ENCODE results near the gene ULBP2. TPM values are rescaled to one million over a fixed set of nuclear protein-coding genes. Genes with fewer than 3 reads are reported as not detected.

ULBP2 gene, protein sequence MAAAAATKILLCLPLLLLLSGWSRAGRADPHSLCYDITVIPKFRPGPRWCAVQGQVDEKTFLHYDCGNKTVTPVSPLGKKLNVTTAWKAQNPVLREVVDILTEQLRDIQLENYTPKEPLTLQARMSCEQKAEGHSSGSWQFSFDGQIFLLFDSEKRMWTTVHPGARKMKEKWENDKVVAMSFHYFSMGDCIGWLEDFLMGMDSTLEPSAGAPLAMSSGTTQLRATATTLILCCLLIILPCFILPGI
- 0.27 TPM for total RNA-seq

- DNase-seq (ENCODE audit: low read depth in 2 of 3, low spot score in 2 of 3), result peak; percentile 75 to 96 (median 95)
These were observed at the start of gene ULBP2 for GRCh38 chr6:149941583-149942460. TSS of gene ULBP2 (plus strand) at chr6:149942014. CDS start at chr6:149942073, 59 bp downstream.

DNA sequence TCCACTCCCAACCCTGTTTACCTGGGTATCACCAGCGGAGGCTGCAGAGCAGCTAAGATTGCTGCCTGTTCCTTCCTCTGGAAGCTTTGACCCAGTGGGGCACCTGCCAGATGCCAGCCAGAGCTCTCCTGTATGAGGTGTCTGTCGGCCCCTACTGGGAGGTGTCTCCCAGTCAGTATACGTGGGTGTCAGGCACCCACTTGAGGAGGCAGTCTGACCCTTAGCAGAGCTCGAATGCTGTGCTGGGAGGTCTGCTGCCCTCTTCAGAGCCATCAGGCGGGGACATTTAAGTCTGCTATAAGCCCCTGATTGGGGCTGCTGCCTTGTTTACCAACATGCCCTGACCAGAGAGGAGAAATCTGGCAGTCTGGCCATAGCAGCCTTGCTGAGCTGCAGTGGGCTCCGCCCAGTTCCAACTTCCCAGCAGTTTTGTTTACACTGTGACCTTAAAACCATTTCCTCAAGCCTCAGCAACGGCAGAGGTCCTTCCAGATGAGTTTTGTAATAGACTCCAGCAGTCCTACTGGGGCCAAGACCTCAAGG, 46.7 kb upstream of the ULBP2 start:
- DNase-seq (ENCODE audit: low read depth in 2 of 3, low spot score in 2 of 3), result no peak

DNA sequence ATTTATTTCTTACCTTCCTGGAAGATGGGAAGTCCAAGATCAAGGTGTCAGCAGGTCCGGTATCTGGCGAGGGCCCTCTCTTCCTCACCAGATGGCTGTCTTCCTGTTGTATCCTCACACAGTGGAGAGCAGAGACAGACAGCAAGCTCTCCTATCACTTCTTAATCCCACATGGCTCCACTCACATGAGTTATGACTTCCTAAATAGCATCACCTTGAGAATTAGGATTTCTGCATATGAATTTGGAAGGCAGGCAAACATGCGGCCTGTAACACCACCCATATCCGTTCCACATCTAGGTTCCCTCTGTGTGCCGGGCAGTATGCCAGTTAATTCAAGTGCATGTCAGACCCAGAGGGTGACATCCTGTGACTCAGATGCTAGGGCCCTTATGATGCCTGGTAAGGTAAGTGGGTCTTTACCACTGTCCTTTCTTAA, 46.0 kb upstream of the ULBP2 start:
- DNase-seq (ENCODE audit: low read depth in 2 of 3, low spot score in 2 of 3), result peak in 2 of 3 donors; percentile 86 to 95

- DNase-seq (ENCODE audit: low read depth in 2 of 3, low spot score in 2 of 3), result peak in 2 of 3 donors; percentile 33 to 38
These were observed 45.3 kb upstream of the ULBP2 start for GRCh38 chr6:149896491-149896890.

DNA sequence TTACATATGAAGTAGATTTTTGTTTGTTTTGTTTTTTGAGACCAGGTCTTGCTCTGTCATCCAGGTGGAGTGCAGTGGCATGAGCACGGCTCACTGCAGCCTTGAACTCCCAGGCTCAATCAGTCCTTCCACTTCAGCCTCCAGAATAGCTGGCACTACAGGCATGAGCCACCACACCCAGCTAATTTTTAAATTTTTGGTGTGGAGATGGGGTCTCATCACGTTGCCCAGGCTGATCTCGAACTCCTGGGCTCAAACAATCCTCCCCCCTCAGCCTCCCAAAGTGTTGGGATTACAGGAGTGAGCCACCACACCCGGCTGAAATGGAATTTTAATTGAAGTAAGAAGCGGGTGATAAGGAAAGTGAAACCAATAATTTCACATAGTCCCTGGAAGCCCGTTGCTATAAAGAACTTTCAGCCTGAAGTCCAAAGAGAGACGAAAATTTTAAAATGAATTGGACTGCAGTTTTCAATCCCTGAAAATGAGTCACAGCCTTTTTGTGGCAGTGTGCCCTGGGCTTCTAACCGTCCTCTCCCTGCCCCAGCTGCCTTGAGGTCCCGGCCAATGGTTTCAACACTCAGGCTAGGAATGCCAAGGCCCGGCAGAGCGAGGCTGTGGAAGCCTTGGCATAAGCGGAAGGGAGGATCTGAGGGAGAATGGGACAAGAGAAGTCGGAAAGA, 44.7 kb upstream of the ULBP2 start:
- no peak for DNase-seq (ENCODE audit: low read depth in 2 of 3, low spot score in 2 of 3)

- peak in 1 of 3 donors; percentile 22 for DNase-seq (ENCODE audit: low read depth in 2 of 3, low spot score in 2 of 3)
These were observed 43.7 kb upstream of the ULBP2 start, which contains the start of gene RAET1E for GRCh38 chr6:149897855-149898744. TSS of gene RAET1E (minus strand) at chr6:149898113. CDS start at chr6:149890901, 7,212 bp downstream.

- DNase-seq (ENCODE audit: low read depth in 2 of 3, low spot score in 2 of 3), result no peak
These were observed 42.8 kb upstream of the ULBP2 start for GRCh38 chr6:149898966-149899365.

DNA sequence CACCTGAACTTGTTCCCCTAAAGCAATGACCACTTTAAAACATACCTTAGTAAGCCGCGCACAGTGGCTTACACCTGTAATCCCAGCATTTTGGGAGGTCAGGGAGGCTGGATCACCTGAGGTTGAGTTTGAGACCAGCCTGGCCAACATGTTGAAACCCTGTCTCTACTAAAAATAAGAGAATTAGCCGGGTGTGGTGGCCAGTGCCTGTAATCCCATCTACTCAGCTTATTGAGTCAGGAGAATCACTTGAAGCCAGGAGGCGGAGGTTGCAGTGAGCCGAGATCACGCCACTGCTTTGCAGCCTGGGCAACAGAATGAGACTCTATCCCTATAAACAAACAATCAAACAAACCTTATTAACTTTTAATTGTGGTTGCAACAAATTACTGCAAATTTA, 42.3 kb upstream of the ULBP2 start:
- no peak for DNase-seq (ENCODE audit: low read depth in 2 of 3, low spot score in 2 of 3)

- no peak for DNase-seq (ENCODE audit: low read depth in 2 of 3, low spot score in 2 of 3)
These were observed 41.7 kb upstream of the ULBP2 start for GRCh38 chr6:149899926-149900619.

DNA sequence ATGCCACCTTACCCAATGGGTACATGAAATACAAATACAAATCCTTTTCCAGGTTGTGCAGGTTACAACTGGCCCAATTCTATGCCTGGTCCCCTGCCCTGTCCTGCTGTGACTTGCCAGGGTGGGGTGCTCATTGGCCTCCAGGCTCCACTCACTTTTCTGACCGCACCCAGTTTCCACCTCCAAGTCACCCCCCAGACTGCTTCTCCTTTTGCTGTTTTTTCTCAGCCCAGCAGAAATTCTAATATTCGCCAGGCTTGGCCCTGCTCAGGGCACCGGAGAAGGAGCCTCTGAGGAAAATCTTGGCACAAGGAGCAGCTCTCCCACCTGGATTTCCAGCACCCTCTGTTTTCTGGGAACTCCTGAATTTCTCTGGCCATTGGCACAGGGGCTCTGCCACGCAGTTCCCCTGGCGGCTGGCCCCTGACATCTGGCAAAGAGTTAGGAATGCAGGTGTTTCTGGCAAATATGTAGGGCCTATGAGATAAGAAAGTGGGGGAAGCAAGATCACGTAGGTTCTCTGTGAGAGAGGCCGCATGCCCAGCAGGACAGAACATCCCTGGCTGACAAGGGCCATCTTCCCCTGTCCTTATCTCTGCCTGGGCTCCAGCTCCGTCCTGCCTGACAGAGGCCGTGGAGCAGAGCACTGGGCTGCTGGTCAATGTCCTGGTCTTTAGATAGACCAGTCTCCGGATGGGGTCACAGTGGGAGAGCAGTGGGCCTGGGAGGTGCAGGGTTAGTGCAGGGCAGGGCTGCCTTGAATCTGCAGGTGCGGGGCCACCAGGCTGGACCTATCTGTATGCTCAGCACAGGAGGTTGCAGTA, 41.0 kb upstream of the ULBP2 start:
- DNase-seq (ENCODE audit: low read depth in 2 of 3, low spot score in 2 of 3), result no peak

DNA sequence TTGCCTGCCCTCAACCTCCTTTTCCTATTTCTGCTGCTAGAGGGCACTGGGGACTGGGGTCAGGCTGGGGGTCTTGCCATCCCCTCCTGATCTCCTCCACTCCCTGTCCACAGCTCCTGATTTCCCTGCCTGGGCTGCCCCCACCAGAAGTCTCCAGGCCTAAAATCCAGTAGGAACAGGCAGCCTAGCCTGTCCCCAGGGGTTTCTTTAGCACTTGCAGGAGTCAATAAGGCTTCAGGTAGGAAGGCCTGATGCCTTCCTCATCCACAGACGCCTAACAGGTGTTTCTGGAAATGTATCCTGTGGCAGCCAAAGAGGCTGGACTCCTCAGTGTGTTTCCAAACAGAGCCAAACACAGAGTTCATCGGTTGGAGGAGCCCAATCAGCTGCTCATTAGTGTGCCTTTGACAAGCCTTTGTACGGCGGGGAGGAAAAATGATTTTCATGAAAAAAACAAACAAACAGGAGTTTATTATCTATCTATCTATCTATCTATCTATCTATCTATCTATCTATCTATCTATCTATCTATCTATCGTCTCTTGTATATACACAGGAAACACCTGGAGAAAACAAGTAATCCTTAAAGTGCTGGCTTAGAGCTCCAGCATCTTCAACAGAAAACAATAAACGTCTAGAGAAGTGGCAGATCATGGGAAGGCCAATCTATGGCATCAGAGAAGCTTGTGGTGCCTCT, 40.2 kb upstream of the ULBP2 start:
- DNase-seq (ENCODE audit: low read depth in 2 of 3, low spot score in 2 of 3), result no peak

DNA sequence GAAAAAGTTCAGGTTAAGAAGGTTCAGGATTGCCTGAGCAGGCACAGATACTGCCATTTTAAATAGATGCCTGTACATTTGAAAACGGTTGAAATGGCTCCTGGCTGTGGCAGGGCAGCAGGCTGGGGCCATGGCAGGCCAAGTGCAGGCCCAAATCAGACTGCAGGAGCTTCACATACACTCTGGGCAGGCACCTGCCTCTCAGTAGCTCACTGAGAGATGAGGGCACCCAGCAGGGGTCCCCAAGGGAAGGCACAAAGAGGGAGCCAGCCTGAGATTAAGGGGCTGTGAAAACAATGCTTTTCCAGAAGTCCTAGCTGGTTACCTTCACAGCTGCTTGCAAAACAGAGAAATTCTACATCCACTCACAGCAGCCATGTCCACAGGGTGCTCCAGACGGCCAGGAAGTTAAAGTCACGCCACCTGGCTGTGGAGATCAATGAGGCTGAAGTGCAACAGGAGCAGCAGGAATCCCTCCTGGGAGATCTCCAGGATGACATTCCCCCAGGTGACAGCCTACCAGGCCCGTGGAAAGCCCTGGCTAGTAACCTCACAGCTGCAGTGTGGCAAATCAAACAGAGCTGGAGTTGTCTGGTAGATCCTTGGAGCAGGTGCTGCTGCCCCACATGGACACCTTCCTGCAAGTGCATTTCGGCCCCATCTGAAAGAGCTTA, 37.7 kb upstream of the ULBP2 start:
- DNase-seq (ENCODE audit: low read depth in 2 of 3, low spot score in 2 of 3), result no peak

- no peak for DNase-seq (ENCODE audit: low read depth in 2 of 3, low spot score in 2 of 3)
These were observed 37.0 kb upstream of the ULBP2 start for GRCh38 chr6:149904661-149905370.

- DNase-seq (ENCODE audit: low read depth in 2 of 3, low spot score in 2 of 3), result no peak
These were observed 36.4 kb upstream of the ULBP2 start for GRCh38 chr6:149905371-149905910.

- no peak for DNase-seq (ENCODE audit: low read depth in 2 of 3, low spot score in 2 of 3)
These were observed 35.9 kb upstream of the ULBP2 start for GRCh38 chr6:149905911-149906371.

DNA sequence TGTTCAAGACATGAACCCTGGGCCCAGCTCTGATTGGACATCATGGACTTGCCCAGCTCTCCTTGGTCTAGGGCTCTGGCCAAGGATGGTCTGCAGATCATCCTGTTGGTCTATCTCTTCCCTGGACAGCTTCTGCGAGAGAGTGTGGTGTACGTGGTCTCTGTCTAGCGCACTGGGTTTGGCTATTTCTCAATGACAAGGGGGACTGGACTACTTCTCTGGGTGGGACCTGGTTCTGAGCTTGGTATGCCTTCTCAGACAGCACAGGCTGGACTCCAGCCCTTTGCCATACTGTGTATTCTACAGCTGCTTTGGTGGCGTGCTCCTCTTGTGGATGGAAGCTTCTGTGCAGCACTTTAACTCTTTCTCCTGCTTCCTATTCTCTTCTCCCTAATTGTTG, 35.4 kb upstream of the ULBP2 start:
- DNase-seq (ENCODE audit: low read depth in 2 of 3, low spot score in 2 of 3), result no peak
